Natural killer cell (primary cell): ENCODE results near the gene RPS17. TPM values are rescaled to one million over a fixed set of nuclear protein-coding genes. Genes with fewer than 3 reads are reported as not detected.

ENCODE experiments used
- ATAC-seq, 3 donors: fragments of 150-1000 bp in 2 of 3; fragments of 200-7000 bp in 1 of 3; cut with Tn5 transposase; 1 replicate in 1 of 3; 2 replicates in 2 of 3; pipeline ENCODE4 v1.10.0; 2021; ENCODE audit warnings: mild to moderate bottlenecking in 2 of 3, moderate library complexity in 2 of 3
- DNase-seq, 2 donors: peaks; one replicate each; pipeline versions ENCODE4 v3.0.0 to v3.0.0-alpha.2; 2013 to 2021; ENCODE audit warnings: mixed read lengths in 1 of 2
- H3K27ac ChIP-seq: one replicate; pipeline ENCODE4 v1.5.1; 2013; ENCODE audit warnings: mild to moderate bottlenecking, low read length
- H3K27me3 ChIP-seq: one replicate; pipeline ENCODE4 v1.6.1; 2013; ENCODE audit warnings: low read length; ENCODE audit not compliant: control insufficient read depth, insufficient read depth
- H3K36me3 ChIP-seq: one replicate; pipeline ENCODE4 v1.6.1; 2013; ENCODE audit warnings: low read length; ENCODE audit not compliant: control insufficient read depth, insufficient read depth
- H3K4me1 ChIP-seq: one replicate; pipeline ENCODE4 v1.6.1; 2013; ENCODE audit warnings: low read length; ENCODE audit not compliant: control insufficient read depth, insufficient read depth
- H3K4me3 ChIP-seq: one replicate; pipeline ENCODE4 v1.5.1; 2013; ENCODE audit warnings: low read length
- H3K9me3 ChIP-seq: one replicate; pipeline ENCODE4 v1.6.1; 2013; ENCODE audit warnings: low read length; ENCODE audit not compliant: control insufficient read depth, insufficient read depth
- H3K27ac Mint-ChIP-seq, 2 donors: one replicate each; pipeline ENCODE4 v1.8.0; 2022; ENCODE audit warnings: mild to moderate bottlenecking in 2 of 2, mixed read lengths in 2 of 2, moderate library complexity in 1 of 2
- H3K27me3 Mint-ChIP-seq, 2 donors: one replicate each; pipeline ENCODE4 v1.8.0; 2022; ENCODE audit warnings: low read depth in 2 of 2, mixed read lengths in 2 of 2
- H3K36me3 Mint-ChIP-seq: one replicate; pipeline ENCODE4 v1.8.0; 2022; ENCODE audit warnings: mixed read lengths
- H3K4me1 Mint-ChIP-seq, 2 donors: one replicate each; pipeline ENCODE4 v1.8.0; 2022; ENCODE audit warnings: mixed read lengths in 2 of 2
- H3K4me3 Mint-ChIP-seq: one replicate; pipeline ENCODE4 v1.8.0; 2022; ENCODE audit warnings: mild to moderate bottlenecking, moderate library complexity, mixed read lengths
- H3K9me3 Mint-ChIP-seq, 2 donors: one replicate each; pipeline ENCODE4 v1.8.0; 2022; ENCODE audit warnings: mixed read lengths in 2 of 2
- WGBS: methylation state at CpG from one replicate; pipeline ENCODE4 v1.1.7; 2013; ENCODE audit warnings: missing lambda C conversion rate; ENCODE audit not compliant: insufficient coverage; 5-methylcytosine and 5-hydroxymethylcytosine counted together
- intact Hi-C: fragments of 100-400 bp; cut with micrococcal nuclease; formaldehyde crosslinking; loops from one replicate; pipeline ENCODE4 v1.14.2; 2022
- total RNA-seq, 4 donors: library from RNA; stranded (reverse); fragments of 120-200 nt in 1 of 4; gene quantifications; one replicate each; pipeline versions ENCODE4 v1.2.3 to v1.2.4, GENCODE V29; 2013 to 2022
- TF ChIP-seq, protein P1 (sequence below): fragments of 200-600 bp; IDR thresholded peaks from one replicate; pipeline ENCODE4 v1.8.0; 2022; ENCODE audit warnings: antibody characterized with exemption

The RPS17 gene
- total RNA-seq, 3 donors from 2014 or later (not counting 1 experiment from before 2014, with no cell fraction given), result 1,035 to 1,314 (median 1,130) TPM

DNA sequence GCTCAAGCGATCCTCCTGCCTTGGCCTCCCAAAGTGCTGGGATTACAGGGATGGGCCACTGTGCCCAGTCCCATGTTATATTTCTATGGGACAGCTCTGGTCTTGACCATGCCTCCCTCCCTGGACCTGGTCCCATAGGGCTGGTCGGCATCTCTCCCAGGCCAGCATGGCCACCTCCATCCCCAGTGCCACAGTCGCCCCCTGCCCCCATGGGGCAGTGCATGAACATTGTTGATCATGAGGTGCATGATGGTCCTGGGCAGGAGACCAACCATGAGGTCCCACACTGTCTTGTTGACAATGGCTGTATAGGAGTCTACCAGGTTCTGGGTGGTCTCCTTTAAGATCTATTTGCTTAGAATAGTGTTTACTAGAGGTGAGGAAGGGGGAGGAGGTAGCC lies 6.5 kb downstream of the RPS17 start:
- H3K9me3 ChIP-seq, result no peaks in the 10 kb centered on the region
- Mint-ChIP-seq H3K27me3 (no peaks in the 10 kb centered on the region), H3K9me3 (no peaks in the 10 kb centered on the region), H3K27ac (peak overlapping the region in 1 of 2 donors; percentile 41), H3K4me3 (no peak overlapping the region), H3K36me3 (peaks cover 19% of the 10 kb centered on the region), H3K4me1 (peaks cover 26 to 31% of the 10 kb centered on the region in 2 donors)
- peaks cover 30% of the 10 kb centered on the region for H3K36me3 ChIP-seq
- intact Hi-C loops, result no loop called here
- peaks cover 10% of the 10 kb centered on the region for H3K4me1 ChIP-seq
- no peak overlapping the region for H3K27ac ChIP-seq
- TF ChIP-seq, protein P1, sequence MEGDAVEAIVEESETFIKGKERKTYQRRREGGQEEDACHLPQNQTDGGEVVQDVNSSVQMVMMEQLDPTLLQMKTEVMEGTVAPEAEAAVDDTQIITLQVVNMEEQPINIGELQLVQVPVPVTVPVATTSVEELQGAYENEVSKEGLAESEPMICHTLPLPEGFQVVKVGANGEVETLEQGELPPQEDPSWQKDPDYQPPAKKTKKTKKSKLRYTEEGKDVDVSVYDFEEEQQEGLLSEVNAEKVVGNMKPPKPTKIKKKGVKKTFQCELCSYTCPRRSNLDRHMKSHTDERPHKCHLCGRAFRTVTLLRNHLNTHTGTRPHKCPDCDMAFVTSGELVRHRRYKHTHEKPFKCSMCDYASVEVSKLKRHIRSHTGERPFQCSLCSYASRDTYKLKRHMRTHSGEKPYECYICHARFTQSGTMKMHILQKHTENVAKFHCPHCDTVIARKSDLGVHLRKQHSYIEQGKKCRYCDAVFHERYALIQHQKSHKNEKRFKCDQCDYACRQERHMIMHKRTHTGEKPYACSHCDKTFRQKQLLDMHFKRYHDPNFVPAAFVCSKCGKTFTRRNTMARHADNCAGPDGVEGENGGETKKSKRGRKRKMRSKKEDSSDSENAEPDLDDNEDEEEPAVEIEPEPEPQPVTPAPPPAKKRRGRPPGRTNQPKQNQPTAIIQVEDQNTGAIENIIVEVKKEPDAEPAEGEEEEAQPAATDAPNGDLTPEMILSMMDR, result no peak
- no peak overlapping the region for H3K4me3 ChIP-seq
- H3K27me3 ChIP-seq, result no peaks in the 10 kb centered on the region
- ATAC-seq, result no peak
- no peak for DNase-seq
- WGBS, result 100% methylated on average over 3 of the region's 3 CpGs

GRCh38 chr15:82532991-82533481 lies 7.2 kb downstream of the RPS17 start:
- no peaks in the 10 kb centered on the region for H3K27me3 Mint-ChIP-seq
- intact Hi-C loops, result no loop called here
- DNase-seq, result no peak
- H3K9me3 Mint-ChIP-seq, result no peaks in the 10 kb centered on the region
- peaks cover 19% of the 10 kb centered on the region for H3K36me3 Mint-ChIP-seq
- Histone ChIP-seq H3K4me3 (no peak overlapping the region), H3K27me3 (no peaks in the 10 kb centered on the region), H3K27ac (no peak overlapping the region), H3K9me3 (no peaks in the 10 kb centered on the region), H3K36me3 (peaks cover 22% of the 10 kb centered on the region), H3K4me1 (peaks cover 7% of the 10 kb centered on the region)
- no peak overlapping the region for H3K27ac Mint-ChIP-seq
- H3K4me1 Mint-ChIP-seq, result peaks cover 19 to 24% of the 10 kb centered on the region in 2 donors
- TF ChIP-seq, protein P1, result no peak
- WGBS, result 94% methylated on average over 15 of the region's 15 CpGs
- ATAC-seq, result no peak
- no peak overlapping the region for H3K4me3 Mint-ChIP-seq

DNA sequence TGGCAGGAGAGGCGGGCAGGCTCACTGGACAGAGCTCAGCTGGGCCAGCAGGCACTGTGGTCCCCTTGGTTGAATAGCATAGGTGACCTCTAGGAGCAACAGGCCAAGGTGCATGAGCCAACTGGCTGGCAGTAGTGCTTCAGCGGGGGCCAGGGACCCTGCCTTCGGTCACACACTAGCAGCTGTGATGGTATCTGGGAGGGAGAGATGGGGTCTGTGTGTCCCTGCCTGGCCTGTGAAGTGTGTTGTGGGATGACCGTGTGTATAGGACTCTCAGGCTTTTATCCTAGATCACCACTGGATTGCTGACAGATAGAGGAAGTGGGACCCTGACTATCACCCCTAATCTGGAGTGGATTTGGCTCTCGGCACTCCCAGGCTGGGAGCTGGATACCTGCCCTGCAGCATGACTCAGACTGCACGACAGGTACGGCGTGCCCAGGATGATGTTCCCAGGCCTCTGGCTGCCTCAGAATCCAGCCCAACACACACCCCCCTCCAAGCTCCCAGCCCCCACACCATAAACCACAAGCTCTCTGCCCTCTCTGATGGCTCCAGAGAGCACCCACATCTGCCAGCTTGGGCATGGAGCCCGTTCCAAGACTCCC lies 7.8 kb downstream of the RPS17 start:
- no peaks in the 10 kb centered on the region for H3K27me3 ChIP-seq
- H3K36me3 Mint-ChIP-seq, result peaks cover 16% of the 10 kb centered on the region

More for the DNA sequence above, 7.8 kb downstream of the RPS17 start:
- Histone ChIP-seq H3K4me3 (no peak overlapping the region), H3K9me3 (no peaks in the 10 kb centered on the region), H3K4me1 (peaks cover 7% of the 10 kb centered on the region), H3K36me3 (peaks cover 17% of the 10 kb centered on the region), H3K27ac (no peak overlapping the region)
- DNase-seq, result no peak
- H3K4me3 Mint-ChIP-seq, result no peak overlapping the region
- TF ChIP-seq, protein P1, result no peak
- no peak overlapping the region for H3K27ac Mint-ChIP-seq
- ATAC-seq, result no peak
- H3K9me3 Mint-ChIP-seq, result no peaks in the 10 kb centered on the region
- WGBS, result 92% methylated on average over 9 of the region's 9 CpGs
- peaks cover 14 to 23% of the 10 kb centered on the region in 2 donors for H3K4me1 Mint-ChIP-seq
- H3K27me3 Mint-ChIP-seq, result no peaks in the 10 kb centered on the region
- intact Hi-C loops, result no loop called here
